Type B pancreatic cell (in vitro differentiated cells): Measurements from ENCODE around the gene SREK1IP1. TPM values are rescaled to one million over a fixed set of nuclear protein-coding genes. Genes with fewer than 3 reads are reported as not detected.

Experiments used
- DNase-seq: peaks from one replicate; pipeline ENCODE4 v3.0.0; 2021; ENCODE audit warnings: mixed read lengths; ENCODE audit not compliant: unreplicated experiment; ENCODE audit errors: extremely low spot score
- H3K27ac Mint-ChIP-seq: 2 replicates; pipeline ENCODE4 v1.8.0; 2021; ENCODE audit warnings: mild to moderate bottlenecking, mixed read lengths
- H3K27me3 Mint-ChIP-seq: 2 replicates; pipeline ENCODE4 v1.8.0; 2021; ENCODE audit warnings: mixed read lengths
- H3K36me3 Mint-ChIP-seq: 2 replicates; pipeline ENCODE4 v1.8.0; 2021; ENCODE audit warnings: mixed read lengths
- H3K4me1 Mint-ChIP-seq: one replicate; pipeline ENCODE4 v1.8.0; 2021; ENCODE audit warnings: mixed read lengths; ENCODE audit not compliant: unreplicated experiment
- H3K4me3 Mint-ChIP-seq: 2 replicates; pipeline ENCODE4 v1.8.0; 2021; ENCODE audit warnings: mild to moderate bottlenecking, mixed read lengths
- H3K9me3 Mint-ChIP-seq: 2 replicates; pipeline ENCODE4 v1.8.0; 2021; ENCODE audit warnings: mixed read lengths
- CTCF ChIP-seq: fragments of 200-600 bp; sonication (generic); conservative IDR thresholded peaks from 2 replicates; pipeline ENCODE4 v1.5.0; 2021; ENCODE audit warnings: antibody characterized with exemption, mild to moderate bottlenecking
- long read RNA-seq: library from polyadenylated mRNA; unstranded; transcript quantifications from one replicate; pipeline ENCODE4 v2.0.0, GENCODE V29; 2020
- total RNA-seq: library from RNA; stranded (reverse); gene quantifications from 2 replicates; pipeline ENCODE4 v1.2.1, GENCODE V29; 2021; ENCODE audit warnings: low replicate concordance

Gene SREK1IP1
- 25.9 and 31.0 TPM in 2 replicates for total RNA-seq
- long read RNA-seq, full-length matches to known transcripts, result 3 of 13 reads
- long read RNA-seq, partial matches to known transcripts, result 6 of 13 reads
- long read RNA-seq, other reads (novel, unspliced or antisense), result 4 of 13 reads

DNA sequence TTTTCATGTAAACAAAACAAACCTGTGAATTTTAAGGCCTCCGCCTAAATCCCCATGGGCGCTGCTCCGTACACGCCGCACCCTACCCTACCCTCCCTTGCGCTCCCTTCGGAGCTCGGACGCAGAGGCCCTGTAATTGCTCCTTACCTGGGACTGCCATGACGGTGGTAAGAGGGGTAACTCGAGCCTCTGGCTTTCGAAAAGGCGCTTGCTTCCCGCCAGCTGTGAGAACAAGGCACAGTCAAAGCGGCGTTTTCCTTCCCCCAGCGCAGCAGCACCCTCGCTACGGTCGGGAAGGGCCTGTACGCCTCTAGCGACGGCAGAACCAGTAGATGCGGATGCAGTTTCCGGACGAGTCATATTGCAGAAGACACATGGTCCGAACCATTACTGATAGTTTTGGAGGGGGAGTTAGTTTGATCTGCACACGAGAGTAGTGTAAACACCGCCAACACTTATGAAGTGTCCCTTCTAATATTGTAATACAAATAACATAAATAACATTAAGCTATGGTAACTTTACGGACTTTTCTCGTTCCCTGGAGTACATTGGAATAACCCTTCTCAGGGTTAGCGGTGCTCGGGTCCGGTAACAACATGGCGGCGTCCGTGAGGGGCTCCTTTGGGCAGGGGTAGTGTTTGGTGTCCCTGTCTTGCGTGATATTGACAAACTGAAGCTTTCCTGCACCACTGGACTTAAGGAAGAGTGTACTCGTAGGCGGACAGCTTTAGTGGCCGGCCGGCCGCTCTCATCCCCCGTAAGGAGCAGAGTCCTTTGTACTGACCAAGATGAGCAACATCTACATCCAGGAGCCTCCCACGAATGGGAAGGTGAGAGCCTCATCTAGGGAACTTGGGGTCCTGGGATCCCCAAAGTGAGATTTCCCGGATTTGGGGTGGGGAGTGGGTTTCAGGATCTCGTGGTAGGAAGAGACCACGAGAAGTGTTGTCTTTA lies at the start of gene SREK1IP1, which contains the start of gene CWC27:
TSS of gene SREK1IP1 (minus strand) at position 334 of the 955 bp plus-strand sequence. CDS start at position 160, 174 bp downstream.
TSS of gene CWC27 (plus strand) at position 573 of the 955 bp plus-strand sequence. CDS start at position 790, 217 bp downstream.
- peak; percentile 32 for TF ChIP-seq CTCF
- Mint-ChIP-seq H3K4me3 (peak within 1 kb of the TSS; percentile 100), H3K4me1 (peaks cover 27% of the 10 kb centered on the region), H3K27me3 (no peaks in the 10 kb centered on the region), H3K9me3 (no peaks in the 10 kb centered on the region), H3K36me3 (peaks cover 12% of the 10 kb centered on the region), H3K27ac (peak within 1 kb of the TSS; percentile 99)
- peak; percentile 86 for DNase-seq

DNA sequence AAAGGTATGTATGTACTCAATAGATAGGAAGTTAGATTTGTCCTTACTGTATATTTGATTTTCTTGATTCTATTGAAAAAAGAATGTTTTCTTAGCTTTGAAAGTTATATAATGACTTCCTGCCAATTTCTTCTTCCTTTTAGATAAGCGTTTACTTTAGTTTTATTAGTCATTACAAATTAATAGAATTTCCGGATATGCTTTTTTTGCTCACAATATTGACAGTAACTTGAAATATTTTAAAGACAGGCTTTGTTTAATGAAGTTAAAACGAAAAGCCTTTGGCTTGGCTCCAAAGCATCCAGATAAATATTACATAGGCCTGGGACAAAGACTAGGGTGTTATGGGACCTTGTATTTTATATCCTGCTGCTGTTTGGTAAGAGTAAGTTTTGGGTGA lies 49.8 kb upstream of the SREK1IP1 start:
- Mint-ChIP-seq H3K4me1 (no peaks in the 10 kb centered on the region), H3K36me3 (peaks cover 21% of the 10 kb centered on the region), H3K27me3 (no peaks in the 10 kb centered on the region), H3K27ac (no peak overlapping the region), H3K4me3 (no peak overlapping the region), H3K9me3 (no peaks in the 10 kb centered on the region)
- no peak for TF ChIP-seq CTCF
- DNase-seq, result no peak

GRCh38 chr5:64814073-64814472 lies 45.6 kb upstream of the SREK1IP1 start:
- Mint-ChIP-seq H3K9me3 (no peaks in the 10 kb centered on the region), H3K36me3 (peaks cover 8% of the 10 kb centered on the region), H3K27ac (no peak overlapping the region), H3K4me3 (no peak overlapping the region), H3K27me3 (no peaks in the 10 kb centered on the region), H3K4me1 (no peaks in the 10 kb centered on the region)
- TF ChIP-seq CTCF, result no peak
- no peak for DNase-seq

DNA sequence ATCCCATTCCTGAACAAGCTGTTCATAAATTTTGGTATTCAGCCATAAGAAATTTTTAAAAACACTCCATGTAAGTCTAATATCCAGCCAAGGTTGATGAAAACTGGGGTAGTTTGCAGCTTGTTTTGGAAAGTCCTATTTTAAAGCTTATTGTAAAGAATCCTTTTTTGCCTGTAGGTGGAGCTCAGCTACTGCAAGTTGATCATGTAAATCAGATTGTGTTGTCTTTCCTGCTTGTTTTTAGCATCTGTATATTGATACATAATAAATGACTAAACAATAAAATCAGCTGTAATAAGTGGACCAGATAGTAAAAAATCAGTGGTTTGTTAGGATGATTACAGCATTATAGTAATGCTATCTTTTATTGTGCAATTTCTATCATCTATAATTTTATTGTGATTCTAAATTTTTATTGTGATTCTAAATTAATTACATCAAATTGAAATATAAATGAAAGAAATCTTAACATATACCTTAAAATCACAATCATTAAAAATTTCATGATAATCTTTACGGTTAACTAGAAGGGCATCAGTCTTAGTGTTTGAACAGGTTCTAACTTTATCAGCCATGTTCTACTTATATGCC lies 42.7 kb upstream of the SREK1IP1 start:
- Mint-ChIP-seq H3K4me3 (no peak overlapping the region), H3K36me3 (peaks cover 11% of the 10 kb centered on the region), H3K4me1 (no peaks in the 10 kb centered on the region), H3K27me3 (no peaks in the 10 kb centered on the region), H3K9me3 (no peaks in the 10 kb centered on the region), H3K27ac (no peak overlapping the region)
- DNase-seq, result no peak
- peak; percentile 83 for TF ChIP-seq CTCF

GRCh38 chr5:64807520-64807919 lies 39.0 kb upstream of the SREK1IP1 start:
- Mint-ChIP-seq H3K9me3 (no peaks in the 10 kb centered on the region), H3K4me3 (no peak overlapping the region), H3K27ac (no peak overlapping the region), H3K36me3 (peaks cover 7% of the 10 kb centered on the region), H3K4me1 (no peaks in the 10 kb centered on the region), H3K27me3 (no peaks in the 10 kb centered on the region)
- no peak for DNase-seq
- TF ChIP-seq CTCF, result no peak
